HG03565 (cell line): ENCODE results near the gene CHID1.

Experiments used
- ATAC-seq: cut with Tn5 transposase; IDR thresholded peaks from one replicate; pipeline ENCODE4 v1.9.1; 2021; ENCODE audit warnings: mild to moderate bottlenecking, moderate library complexity; ENCODE audit not compliant: unreplicated experiment

CHID1 gene

DNA sequence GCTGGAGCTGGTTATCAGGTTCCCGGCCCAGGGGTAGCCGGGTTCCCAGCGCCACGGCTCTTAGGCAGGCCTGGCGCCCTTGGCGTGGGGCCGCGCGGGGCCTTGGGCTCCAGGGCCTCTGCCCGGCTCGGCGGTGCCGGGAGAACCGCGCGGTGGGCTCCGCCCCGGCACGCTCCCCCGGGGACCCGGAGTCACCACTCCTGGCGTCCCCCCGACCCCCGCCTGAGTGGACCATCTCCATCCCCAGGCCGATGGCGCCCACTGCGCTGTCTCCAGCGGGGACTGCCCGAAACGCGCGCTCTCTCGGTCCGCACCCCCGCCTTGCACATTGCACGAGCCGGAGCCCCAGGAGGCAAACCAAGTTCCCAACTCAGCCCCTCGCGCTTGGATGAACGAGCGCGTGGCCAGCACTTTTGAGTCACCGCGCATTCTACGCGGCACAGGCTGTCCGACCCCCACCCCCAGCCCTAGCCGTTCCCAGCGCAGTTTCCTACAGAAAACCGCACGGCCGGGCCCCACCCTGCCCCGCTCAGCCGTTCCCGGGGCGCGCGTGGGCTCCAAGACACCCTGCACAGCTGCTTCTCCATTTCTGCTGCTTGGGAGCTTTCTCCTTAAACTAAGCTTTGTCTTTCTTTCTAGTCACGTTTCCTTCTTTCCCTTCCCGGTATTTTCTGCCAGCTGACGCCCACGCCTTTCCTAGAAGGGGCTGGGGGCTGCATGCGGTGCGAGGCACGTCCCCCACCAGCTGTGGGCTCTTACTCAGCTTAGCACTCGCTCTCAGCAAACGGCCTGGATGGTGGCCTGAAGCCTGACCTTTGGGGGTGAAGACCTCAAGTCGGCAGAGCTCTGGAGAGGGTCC lies 650 bp upstream of the CHID1 start:
- peak; percentile 29 for ATAC-seq

DNA sequence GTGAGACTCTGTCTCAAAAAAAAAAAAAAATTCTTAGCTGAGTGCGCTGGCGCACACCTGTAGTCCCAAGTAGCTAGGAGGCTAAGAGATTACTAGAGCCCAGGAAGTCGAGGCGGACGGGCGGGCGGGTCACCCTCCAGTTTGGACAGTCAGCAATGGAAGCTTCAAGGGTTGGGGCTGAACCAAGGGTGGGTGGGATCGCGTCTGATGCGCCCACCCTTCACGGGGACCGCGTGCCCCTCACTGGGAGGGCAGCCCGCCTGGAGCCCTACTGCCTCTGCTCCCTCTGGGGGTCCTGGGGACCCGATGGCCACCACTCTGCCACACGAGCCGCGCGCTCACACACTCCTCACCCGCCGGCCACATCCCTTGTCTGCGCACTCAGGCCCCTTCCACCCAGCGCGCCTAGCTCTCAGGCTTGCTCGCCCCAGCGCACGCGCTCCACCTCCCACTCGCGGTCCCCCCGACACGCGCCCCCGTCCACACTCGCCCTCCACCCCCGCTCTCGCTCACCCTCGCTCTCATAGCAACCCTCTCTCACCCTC lies 494 bp downstream of the CHID1 start:
- no peak for ATAC-seq

DNA sequence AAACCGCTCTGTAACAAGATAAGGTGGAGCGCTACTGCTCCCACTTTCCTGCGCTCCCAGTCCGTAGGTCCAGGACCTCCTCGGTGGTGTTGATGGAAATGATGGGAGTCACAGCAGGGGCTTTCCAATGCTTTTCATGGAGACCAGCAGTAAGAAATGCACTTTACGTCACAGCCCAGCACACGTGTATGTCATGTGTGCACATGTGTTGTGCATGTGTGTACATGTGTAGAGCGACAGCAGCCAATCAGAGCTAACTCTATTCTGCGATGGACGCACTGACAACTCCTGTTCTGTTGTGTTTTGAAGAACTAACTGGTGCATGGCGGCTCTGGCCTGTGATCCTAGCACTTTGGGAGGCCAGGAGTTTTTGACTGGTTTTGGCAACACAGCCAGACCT lies 1.2 kb downstream of the CHID1 start:
- no peak for ATAC-seq

DNA sequence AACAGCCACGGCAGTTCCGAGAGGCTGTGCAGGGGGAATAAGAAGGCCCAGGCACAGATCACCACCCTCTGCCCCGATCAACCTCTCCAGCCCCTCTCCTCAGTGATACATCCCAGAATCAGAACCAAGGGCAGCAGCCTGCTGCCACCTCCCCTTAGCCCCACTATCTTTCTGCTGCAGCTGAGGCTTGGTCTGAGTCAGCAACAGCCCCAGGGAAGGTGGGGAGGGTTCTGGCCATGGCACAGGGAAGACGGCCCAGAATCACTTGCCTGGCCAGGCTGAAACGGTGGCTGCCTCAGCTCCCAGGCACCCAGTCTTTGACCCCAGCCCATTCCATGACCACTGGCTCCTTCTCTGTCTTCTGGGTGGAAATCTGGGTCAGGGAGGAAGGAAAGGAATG lies 2.3 kb downstream of the CHID1 start:
- ATAC-seq = no peak

DNA sequence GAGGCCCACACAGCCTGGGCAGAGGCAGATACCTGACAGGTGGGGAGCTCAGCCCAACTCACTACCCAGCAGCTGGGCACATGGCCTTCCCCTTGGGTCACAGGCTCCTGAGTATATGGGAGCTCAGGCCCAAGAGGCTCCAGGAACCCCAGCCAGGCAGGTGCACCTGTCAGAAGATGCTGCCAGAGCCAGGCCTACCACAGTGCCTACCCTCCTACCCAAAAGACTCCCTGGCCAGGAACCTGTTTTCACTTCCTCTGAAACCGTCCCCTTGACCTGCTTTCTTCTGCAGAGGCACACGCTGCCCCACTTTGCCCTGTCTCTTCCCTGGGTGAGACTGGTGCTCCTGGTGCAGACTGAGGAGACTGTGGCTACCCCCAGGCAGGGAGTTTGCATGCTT lies 2.9 kb downstream of the CHID1 start:
- no peak for ATAC-seq

DNA sequence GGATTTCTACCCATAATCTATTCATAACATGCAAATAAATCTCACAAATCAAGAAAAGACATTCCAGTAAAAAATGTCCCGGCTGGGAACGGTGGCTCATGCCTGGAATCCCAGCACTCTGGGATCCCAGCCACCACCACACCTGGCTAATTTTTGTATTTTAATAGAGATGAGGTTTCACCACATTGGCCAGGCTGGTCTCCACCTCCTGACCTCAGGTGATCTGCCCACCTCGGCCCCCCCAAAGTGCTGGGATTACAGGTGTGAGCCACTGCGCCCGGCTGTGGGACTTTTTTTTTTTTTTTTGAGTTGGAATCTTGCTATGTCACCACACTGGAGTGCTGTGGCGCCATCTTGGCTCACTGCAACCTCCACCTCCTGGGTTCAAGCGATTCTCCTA lies 4.7 kb downstream of the CHID1 start:
- ATAC-seq = no peak

DNA sequence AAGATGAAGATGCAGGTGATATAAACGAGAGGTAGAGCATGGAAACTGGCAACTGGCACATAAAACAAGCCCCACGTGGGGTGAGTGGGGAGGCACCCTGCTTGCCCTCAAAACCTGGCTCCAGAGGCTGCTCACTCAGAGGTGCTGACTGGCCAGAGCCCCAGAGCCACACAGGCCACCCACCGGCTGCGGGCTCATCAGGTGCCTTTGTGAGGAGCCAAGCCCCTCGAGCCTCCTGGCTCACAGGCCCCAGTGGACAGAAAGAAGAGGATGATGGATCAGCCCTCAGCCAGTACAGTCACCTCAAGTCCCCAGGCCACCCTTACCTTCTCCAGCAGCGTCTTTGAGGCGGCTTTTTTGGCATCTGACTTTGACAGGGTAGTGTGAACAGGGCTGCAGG lies 6.2 kb downstream of the CHID1 start:
- no peak for ATAC-seq

DNA sequence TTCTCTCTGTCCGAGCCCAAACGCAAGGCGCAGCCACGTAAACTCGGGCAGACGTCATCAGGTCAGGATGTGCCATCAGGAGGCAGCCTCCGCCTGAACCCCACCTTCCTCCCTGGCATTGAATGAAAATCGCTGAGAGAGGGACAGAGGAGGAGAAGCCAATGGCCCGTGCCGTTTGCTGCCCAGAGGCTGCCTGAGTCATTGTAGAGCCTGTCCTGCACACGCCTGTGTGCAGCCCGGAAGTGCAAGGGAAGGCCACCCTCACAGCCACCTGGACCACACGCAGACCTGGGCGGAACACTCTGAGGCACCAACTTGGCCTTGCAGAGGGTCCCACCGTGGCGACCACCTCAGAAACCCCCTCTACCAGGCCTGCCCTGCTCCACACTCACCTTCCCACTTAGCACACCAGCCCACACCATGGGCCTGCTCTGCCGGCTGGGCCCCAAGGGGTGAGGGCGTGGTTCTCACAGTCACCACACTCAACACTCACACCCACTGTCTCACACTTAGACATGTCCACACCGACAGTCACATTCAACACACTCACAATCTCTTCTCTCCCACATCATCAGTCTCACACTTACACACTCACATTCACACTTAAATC lies 9.1 kb downstream of the CHID1 start:
- no peak for ATAC-seq

DNA sequence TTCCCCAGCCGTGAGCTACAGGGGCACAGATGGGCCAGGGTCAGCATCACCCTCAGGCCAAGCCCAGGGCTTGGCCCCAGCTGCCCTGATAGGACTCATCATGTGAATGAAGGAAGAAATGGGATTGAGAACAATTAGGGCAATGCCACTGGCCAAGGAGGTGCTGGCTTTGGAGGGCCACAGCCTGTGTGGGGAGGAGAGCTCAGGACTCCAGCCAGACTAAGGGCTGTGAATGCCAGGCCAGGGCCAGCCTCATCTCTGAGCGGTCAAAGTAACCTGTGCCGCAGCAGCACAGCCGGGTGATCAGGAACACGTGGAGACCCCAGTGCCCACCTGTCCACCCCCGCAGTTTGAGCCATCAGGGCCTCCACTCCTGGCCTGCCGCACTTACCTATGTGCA lies 10.1 kb downstream of the CHID1 start:
- ATAC-seq = no peak

DNA sequence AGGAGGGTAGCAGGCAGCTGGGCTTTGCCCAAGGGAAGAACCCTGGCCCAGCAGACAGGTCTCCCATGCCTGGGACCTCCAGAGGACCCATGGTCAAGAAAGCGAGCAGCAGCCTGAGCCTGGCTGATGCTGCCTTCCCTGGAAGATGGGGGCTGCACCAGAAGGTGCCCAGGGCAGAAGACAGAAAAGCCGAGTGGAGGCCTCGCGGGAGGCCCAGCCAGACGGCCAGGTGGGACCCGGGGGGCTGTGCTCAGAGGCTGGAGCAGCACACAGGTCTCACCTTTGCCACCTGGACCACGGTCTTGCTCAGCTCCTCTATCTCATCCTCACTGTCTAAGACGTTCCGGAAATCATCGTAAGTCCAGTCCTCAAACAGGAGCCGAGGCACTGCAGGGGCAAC lies 10.9 kb downstream of the CHID1 start:
- ATAC-seq = no peak

DNA sequence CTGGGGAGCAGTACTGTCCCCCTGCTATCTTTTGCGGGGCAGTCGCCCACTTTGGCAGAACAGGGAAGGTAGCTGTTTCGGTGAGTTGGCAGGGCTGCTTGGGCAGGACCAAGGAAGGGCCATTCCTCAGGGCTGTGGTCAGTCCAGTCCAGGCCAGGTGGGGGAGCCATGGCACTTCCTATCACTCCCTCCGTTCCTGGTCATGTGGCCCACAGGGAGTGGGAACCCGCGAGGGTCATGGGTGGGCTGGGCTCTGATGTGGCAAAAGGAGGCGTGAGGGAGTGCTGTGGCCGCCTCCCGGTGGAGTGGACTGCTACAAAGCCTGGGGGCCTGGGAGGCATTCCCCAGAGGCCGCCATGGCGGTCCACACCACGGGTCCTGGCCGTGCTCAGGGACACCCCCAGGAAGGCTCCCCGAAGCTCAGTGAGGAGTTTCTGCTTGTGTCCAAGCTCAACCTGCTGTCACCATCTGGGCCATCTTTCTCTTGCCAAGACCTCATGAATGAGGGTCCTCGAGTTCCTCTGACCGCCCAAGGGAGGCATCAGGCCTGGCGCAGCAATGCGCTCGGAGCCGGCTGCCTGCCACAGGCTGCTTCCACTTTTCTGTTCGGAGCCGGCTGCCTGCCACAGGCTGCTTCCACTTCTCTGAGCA lies 11.9 kb downstream of the CHID1 start:
- no peak for ATAC-seq

DNA sequence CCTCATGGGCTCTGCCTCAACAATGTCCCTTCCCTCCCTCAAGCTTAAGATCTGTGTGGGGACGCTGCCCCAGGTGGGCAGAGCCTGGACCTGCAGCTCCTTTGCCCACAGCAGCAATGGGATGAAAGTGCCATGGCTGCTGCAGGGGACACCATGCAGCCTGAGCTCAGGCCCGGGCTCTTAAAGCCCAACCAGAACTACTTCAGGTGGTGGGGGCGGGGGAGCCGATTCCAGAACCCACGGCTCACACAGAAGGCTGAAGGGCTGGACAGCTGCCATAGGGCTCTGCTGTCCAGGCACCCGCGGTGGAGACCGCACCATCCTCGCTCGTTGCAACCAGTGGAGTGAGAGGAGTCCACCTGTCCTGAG lies 12.5 kb downstream of the CHID1 start:
- ATAC-seq = no peak

DNA sequence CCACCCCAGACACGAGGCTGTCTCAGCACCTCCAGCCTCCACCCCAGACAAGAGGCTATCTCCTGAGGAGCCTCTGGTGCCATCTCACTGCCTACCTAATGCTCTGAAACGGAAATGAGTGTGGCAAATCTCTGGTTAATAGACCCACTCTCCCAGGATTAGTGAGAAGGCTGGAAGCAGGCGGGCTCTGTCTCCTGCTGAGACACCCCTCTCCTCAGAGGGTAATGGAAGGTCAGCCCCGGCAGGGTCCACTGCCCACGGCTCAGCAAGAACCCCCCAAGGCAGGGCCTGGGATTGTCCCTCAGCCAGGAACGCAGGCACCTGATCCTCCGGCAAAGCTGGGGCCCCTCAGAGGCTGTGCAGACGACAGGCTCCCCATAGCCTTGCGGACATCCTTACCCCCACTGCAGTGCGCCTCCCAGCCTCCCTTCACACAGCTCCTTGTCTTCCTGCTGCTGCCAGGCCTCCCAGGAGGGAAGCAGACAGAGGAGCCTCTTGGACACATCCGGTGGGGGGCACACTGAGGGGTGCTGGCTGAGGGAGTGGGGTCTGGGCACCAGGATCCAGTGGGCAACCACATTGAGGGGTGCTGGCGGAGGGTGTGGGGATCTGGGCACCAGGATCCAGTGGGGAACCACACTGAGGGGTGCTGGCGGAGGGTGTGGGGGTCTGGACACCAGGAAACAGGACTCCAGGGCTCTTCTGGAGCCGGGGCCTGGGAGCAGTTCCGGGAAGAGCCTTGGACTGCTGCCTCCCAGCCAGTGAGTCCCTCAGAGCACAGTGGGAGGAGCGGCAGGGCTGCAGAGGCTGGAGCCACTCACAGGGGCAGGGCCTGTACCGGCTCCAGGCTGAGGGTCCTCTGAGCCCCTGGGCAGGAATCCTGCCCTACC lies 13.1 kb downstream of the CHID1 start:
- no peak for ATAC-seq

DNA sequence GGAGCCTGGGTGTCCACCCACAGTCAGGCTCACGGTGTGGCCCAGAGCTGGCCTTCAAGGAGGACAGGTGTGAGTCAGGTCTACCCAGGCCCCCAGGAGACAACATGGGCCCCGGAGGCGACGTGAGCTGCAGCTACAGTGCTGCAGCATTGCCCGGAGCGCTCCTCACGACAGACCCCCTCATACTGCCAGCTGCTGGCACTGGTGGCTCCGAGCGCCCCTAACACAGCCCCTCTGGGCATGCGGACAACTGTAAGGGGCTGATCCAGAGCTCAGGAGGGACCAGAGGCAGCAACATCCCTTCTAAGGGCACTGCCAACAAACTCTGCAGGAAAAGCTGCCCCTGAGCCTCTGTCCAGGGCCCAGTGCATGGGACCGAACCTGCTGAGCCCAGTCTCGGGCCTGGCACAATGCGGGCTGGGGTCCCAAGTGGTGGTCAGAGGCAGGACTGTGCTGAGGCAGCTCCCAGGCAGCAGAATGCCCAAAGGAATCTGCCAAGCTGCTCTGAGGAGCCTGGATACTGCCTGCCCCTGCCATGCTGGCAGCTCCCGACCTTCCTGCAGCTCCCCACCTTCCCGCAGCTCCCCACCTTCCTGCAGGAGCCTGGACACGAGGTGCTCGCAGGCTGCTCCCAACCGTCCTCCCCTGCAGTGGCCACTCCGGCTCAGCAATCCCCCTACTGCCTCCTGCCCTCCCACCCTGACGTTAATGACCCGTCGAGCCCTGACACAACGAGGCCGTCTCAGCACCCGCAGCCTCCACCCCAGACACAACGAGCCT lies 15.1 kb downstream of the CHID1 start:
- no peak for ATAC-seq

DNA sequence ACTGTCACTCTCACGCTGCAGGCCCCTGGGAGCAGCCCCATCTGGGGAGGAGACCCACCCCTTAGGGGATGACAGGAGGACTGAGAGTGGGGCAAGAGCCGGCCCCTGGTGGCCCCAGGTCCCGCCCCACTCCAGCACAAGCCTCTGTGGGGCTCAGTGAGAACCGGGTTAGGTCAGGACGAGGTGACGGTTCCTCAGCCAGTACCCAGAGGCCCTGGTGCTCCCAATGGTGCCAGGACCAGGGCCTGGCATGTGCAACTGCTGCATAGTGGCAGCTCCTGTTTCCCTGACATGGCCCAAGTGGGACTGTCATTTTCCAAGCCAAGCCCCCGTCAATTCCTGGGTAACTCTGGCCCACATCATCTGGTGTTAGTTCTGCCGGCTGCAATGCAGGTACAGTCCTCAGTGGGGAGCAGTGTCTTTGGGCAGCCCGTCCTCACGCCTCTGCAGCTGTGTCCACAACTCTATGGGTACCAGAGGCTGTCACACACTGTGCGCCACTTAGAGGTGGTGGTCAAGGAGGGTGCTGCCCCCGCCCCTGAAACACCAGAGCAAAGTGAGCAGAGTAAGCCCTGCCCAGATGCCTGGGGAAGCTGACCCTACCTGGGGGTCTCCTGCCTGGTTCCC lies 15.9 kb downstream of the CHID1 start:
- ATAC-seq = no peak

DNA sequence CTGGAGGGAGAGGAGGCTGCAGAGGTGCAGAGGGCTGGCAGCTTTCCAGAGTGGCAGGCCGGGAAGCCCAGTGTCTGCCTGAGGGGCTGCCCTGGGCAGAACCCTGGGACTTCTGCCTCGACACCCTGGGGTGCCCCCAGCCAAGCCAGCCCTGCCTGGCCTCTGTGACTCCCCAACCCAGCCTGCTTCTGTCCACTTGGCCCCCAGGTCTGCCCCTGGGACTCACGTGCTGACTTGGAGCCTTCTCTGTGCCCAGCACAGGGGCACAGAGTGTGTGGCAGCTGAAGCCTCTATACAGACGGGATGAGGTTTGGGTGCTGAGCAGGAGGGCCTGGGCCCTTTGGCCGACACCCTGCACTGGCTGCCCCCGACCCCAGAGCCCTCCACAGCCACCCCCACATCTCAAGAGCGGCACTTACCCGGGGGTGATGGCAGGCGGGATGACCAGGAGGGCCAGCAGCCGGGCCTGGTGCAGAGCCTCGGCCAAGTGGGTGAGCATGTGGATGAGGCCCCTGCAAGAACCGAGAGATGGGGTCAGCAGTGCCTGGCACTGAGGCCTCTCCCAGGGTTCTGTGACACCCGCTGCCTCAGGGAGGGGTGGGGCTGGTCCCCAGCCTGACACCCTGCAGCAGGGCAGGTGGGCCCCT lies 17.5 kb downstream of the CHID1 start:
- ATAC-seq = no peak

DNA sequence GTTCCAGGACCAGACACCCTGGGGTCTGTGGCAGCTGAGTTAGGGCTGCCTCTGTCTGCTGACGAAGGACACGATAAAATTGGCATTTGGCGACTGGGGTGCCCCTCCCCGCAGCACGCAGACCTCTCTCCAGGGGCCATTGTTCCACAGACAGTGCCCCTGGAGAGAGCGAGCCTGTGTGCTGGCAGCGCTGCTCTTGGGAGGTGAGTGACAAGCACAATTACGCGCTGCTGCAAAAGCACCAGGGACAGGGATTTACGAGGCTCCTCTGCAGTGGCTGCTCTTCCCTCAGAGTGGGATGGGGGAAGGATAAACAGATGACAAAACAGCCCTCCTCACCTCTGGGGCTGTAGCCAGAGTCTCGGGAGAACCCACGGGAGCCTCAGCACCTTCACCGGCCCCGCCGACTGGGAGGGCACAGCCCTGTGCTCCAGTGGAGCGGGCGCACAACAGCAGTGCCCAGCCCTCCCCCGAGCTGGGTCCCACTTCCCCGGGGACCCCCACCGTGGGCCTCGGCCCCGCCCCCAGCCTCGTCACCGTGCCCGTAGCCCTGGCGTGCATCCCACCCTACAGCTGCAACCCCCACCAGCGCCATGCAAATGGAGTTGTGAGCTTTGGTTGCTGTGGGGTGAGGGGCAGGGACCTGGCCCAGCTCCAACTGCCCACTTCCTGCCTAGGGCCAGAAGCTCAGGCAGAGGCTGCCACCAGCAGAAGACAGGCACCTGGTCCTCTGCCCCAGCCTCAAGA lies 19.6 kb downstream of the CHID1 start:
- no peak for ATAC-seq

DNA sequence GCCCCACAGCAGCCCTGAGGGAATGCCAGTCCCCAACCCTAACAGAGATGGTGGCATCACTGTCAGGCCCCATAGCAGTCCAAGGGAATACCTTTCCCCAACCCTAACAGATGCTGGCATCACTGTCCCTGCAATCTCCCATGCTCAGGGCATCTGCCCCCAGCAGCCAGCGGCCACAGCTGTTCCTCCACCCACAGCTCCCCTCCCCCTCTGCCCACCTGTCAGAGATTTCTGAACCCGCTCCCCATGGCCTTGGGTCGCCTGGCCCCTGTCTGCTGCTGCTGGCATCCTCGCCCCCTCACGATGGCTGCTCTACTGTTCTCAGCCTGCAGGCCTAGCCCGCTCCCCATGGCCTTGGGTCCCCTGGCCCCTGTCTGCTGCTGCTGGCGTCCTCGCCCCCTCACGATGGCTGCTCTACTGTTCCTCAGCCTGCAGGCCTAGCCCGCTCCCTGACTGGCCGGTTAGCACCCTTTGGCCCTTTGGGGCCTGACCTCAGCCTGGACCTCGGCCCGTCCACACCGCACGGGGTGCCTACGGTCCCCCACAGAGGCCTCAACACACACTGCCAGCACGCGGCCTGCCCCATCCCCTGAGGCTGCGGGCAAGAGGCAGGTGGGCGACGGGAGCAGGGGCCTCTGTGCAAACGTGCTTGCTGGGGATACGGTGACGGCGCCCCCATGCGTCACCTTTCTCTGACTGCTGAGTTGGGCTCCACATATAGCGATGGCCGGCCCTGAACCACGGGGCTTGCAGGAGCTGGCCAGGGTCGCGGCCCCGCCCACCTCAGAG lies 20.7 kb downstream of the CHID1 start:
- ATAC-seq = no peak
